Common myeloid progenitor, CD34-positive (primary cell): ENCODE measurements around the gene INO80.
A peak's percentile ranks its signal among the peaks of the same experiment; 100 is the strongest.

Experiments used
- CTCF ChIA-PET: fragments of 350-600 bp; sonication (Branson Sonifier 250); formaldehyde crosslinking; loops from one replicate; lab custom pipeline; 2021; ENCODE audit warnings: antibody characterized with exemption; lab: Charles Lee
- POLR2A ChIA-PET: fragments of 350-600 bp; sonication (Branson Sonifier 250); formaldehyde crosslinking; loops from one replicate; lab custom pipeline; 2021; ENCODE audit warnings: antibody characterized with exemption; lab: Charles Lee
- DNase-seq, 3 donors: peaks; one replicate each; pipeline versions ENCODE4 v3.0.0 to v3.0.0-alpha.2; 2013
- H3K27ac ChIP-seq, 2 experiments: 1 replicate in 1 of 2; 2 replicates in 1 of 2; pipeline ENCODE4 v1.7.0; 2013; ENCODE audit warnings: inconsistent platforms in 2 of 2, low read length in 2 of 2, mild to moderate bottlenecking in 2 of 2, low read depth in 1 of 2, moderate library complexity in 1 of 2; ENCODE audit not compliant: severe bottlenecking in 2 of 2, insufficient read depth in 1 of 2, poor library complexity in 1 of 2
- H3K27me3 ChIP-seq, 5 experiments: replicated peaks in 2 of 5; 1 replicate in 3 of 5; 2 replicates in 2 of 5; pipeline versions ENCODE4 v1.6.1 to v1.7.0; 2013; ENCODE audit warnings: low read length in 4 of 5, mild to moderate bottlenecking in 2 of 5, moderate library complexity in 2 of 5, inconsistent platforms in 1 of 5; ENCODE audit not compliant: insufficient read depth in 5 of 5, control insufficient read depth in 4 of 5
- H3K36me3 ChIP-seq, 4 experiments: 1 replicate in 2 of 4; 2 replicates in 2 of 4; pipeline versions ENCODE4 v1.6.1 to v1.7.0; 2013; ENCODE audit warnings: low read length in 3 of 4, control low read depth in 1 of 4, mild to moderate bottlenecking in 1 of 4; ENCODE audit not compliant: control insufficient read depth in 4 of 4, insufficient read depth in 4 of 4
- H3K4me1 ChIP-seq, 4 experiments: 1 replicate in 3 of 4; 2 replicates in 1 of 4; pipeline versions ENCODE4 v1.6.1 to v1.7.1; 2013; ENCODE audit warnings: low read length in 3 of 4, mild to moderate bottlenecking in 3 of 4, control low read depth in 1 of 4, inconsistent platforms in 1 of 4, moderate library complexity in 1 of 4; ENCODE audit not compliant: control insufficient read depth in 4 of 4, insufficient read depth in 4 of 4; ENCODE audit errors: control extremely low read depth in 1 of 4
- H3K4me3 ChIP-seq, 7 experiments: 1 replicate in 4 of 7; 2 replicates in 3 of 7; pipeline versions ENCODE4 v1.5.1 to v1.7.0; 2013; ENCODE audit warnings: mild to moderate bottlenecking in 7 of 7, low read length in 6 of 7, moderate library complexity in 6 of 7, inconsistent platforms in 2 of 7, low read depth in 2 of 7, control low read depth in 1 of 7; ENCODE audit not compliant: insufficient read depth in 4 of 7, control insufficient read depth in 1 of 7; ENCODE audit errors: extremely low read depth in 1 of 7
- H3K9me3 ChIP-seq, 5 experiments: 1 replicate in 4 of 5; 2 replicates in 1 of 5; pipeline versions ENCODE4 v1.6.1 to v1.7.1; 2013; ENCODE audit warnings: low read length in 4 of 5, mild to moderate bottlenecking in 2 of 5, inconsistent platforms in 1 of 5, low read depth in 1 of 5, moderate library complexity in 1 of 5; ENCODE audit not compliant: control insufficient read depth in 4 of 5, insufficient read depth in 2 of 5; ENCODE audit errors: control extremely low read depth in 1 of 5
- WGBS: methylation state at CpG from one replicate; pipeline ENCODE4 v1.1.5; 2013; ENCODE audit not compliant: insufficient coverage; 5-methylcytosine and 5-hydroxymethylcytosine counted together

INO80 gene

DNA sequence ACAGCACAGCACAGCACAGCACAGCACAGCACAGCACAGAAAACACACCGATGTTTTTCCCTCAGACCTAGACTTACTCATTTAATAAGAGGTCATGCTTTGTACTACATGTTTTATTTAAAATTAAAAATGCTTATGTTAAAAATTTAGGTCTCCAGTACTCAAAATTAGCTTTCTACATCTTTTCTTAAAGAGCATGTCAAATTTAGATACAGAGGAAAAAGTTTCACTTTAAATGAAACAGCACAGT lies 84.1 kb downstream of the INO80 start:
- WGBS: no CpG with 5 or more reads among the region's 1 CpG
- Histone ChIP-seq H3K9me3 (no peaks in the 10 kb centered on the region), H3K4me1 (no peaks in the 10 kb centered on the region), H3K36me3 (peaks cover 5 to 25% (median 15%) of the 10 kb centered on the region in 4 experiments), H3K27me3 (no peaks in the 10 kb centered on the region), H3K4me3 (no peak overlapping the region), H3K27ac (no peak overlapping the region)
- DNase-seq: no peak
- POLR2A ChIA-PET: no interaction called here
- CTCF ChIA-PET: interaction anchor here (0.6 kb wide), 2 partner anchors 23 to 156 kb away, joined by 3 read pairs; no protein-coding TSS in a partner anchor

DNA sequence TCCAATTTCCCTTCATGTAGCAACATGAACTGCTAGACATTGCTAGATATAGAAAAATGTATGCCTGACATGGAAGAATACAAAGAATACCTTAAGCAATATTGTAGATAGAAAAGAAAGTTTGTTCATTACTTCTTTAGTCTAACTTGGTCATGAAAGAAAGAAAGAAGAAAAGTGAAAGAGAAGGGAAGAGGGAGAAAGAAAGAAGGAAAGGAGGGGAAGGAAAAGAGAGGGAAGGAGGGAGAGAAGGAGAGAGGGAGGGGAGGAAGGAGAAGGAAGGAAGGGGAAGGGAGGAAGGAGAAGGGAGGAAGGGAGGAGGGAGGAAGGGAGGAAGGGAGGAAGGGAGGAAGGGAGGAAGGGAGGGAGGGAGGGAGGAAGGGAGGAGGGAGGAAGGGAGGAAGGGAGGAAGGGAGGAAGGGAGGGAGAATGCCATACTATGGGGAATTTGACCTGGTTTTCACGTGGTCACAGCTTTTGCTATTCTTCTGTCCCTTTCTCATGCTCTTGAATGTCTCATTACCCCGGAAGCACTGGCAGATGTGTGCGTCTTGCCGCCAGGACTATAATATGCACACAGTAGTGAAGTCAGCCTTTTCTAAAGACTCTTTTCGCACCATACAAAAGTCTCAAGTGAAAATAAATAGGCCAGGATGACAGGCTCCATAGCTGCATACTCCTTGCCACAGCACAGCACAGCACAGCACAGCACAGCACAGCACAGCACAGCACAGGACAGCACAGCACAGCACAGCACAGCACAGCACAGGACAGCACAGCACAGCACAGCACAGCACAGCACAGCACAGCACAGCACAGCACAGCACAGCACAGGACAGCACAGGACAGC lies 84.6 kb downstream of the INO80 start:
- no peaks in the 10 kb centered on the region for H3K4me1 ChIP-seq
- WGBS: 92% methylated on average over 4 of the region's 5 CpGs
- CTCF ChIA-PET: interaction anchor here (0.6 kb wide), 1 partner anchor 157 kb away, joined by 3 read pairs; no protein-coding TSS in a partner anchor
- no peaks in the 10 kb centered on the region for H3K9me3 ChIP-seq
- H3K27me3 ChIP-seq: no peaks in the 10 kb centered on the region
- H3K4me3 ChIP-seq: no peak overlapping the region
- H3K27ac ChIP-seq: no peak overlapping the region
- DNase-seq: no peak
- POLR2A ChIA-PET: no interaction called here
- H3K36me3 ChIP-seq: peaks cover 9 to 30% (median 18%) of the 10 kb centered on the region in 4 experiments

DNA sequence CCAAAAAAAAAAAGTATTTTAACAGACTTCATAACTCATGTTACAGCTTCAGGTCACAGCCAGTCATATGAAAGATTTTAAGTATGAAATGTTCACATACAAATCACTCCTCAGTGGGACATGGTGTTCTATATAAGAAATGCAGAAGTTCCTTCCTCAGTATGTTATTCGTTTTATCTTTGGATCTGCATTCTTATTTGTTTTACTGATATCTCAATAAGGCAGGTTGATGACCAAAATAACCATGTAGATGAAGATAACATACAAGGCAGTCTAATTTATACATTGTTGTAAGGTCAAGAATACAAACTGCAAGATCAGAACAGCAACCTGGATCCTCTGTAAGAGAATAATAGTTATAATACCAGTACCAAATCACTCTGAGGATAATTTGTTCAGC lies 87.2 kb downstream of the INO80 start:
- DNase-seq: peak in 2 of 3 donors; percentile 11 to 22
- H3K4me3 ChIP-seq: no peak overlapping the region
- H3K36me3 ChIP-seq: peaks cover 19 to 40% (median 33%) of the 10 kb centered on the region in 4 experiments
- no peaks in the 10 kb centered on the region for H3K4me1 ChIP-seq
- ChIA-PET CTCF (interaction anchor here (1.1 to 17.8 kb wide), 5 partner anchors 10 to 169 kb away, joined by 4 to 491 read pairs (median 4); partner anchors contain the start of gene VPS18), POLR2A (no interaction called here)
- no peaks in the 10 kb centered on the region for H3K9me3 ChIP-seq
- no CpG with 5 or more reads among the region's 1 CpG for WGBS
- H3K27me3 ChIP-seq: no peaks in the 10 kb centered on the region
- H3K27ac ChIP-seq: no peak overlapping the region

DNA sequence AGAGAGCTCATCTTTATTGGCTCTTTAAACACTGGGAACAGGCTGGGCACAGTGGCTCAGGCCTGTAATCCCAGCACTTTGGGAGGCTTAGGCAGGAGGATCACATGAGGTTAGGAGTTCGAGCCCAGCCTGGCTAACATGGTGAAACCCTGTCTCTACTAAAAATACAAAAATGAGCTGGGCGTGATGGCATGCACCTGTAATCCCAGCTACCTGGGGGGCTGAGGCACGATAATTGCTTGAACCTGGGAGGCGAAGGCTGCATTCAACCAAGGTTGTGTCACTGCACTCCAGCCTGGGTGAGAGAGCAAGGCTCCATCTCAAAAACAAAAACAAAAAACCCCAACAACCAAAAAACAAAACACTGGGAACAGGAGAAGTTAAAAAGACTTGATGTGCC lies 90.7 kb downstream of the INO80 start:
- H3K27me3 ChIP-seq: no peaks in the 10 kb centered on the region
- POLR2A ChIA-PET: no interaction called here
- no peaks in the 10 kb centered on the region for H3K4me1 ChIP-seq
- DNase-seq: no peak
- no peak overlapping the region for H3K4me3 ChIP-seq
- H3K36me3 ChIP-seq: peaks cover 19 to 59% (median 36%) of the 10 kb centered on the region in 4 experiments
- CTCF ChIA-PET: interaction anchor here (0.8 to 17.8 kb wide), 12 partner anchors 10 to 168 kb away, joined by 3 to 491 read pairs (median 4); partner anchors contain the start of gene VPS18
- H3K9me3 ChIP-seq: no peaks in the 10 kb centered on the region
- WGBS: 96% methylated on average over 4 of the region's 4 CpGs
- no peak overlapping the region for H3K27ac ChIP-seq

DNA sequence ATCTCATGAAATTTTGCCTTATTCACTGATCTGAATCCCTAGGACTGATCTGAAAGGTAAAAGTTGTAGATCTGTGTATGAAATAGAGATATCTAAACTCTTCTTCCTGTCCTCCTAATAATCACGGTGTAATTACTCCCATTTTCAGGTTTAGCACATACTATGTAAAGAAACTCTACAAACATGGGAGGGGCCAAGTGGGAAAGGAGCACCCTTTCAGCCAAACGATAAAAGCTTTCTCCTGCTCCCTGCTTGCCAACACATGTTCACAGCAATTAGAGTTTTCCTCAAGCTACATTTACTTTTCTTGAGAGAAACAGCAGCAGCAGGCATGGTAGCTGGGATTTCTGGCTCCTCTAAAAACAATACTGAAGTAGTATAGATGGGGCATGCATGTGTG lies 91.2 kb downstream of the INO80 start:
- H3K4me3 ChIP-seq: no peak overlapping the region
- no peaks in the 10 kb centered on the region for H3K4me1 ChIP-seq
- H3K27me3 ChIP-seq: no peaks in the 10 kb centered on the region
- no peak for DNase-seq
- ChIA-PET CTCF (interaction anchor here (1.2 to 17.8 kb wide), 11 partner anchors 10 to 167 kb away, joined by 3 to 491 read pairs (median 4); partner anchors contain the start of gene VPS18), POLR2A (no interaction called here)
- 100% methylated on average over 1 of the region's 2 CpGs for WGBS
- no peaks in the 10 kb centered on the region for H3K9me3 ChIP-seq
- H3K27ac ChIP-seq: no peak overlapping the region
- H3K36me3 ChIP-seq: peaks cover 19 to 62% (median 38%) of the 10 kb centered on the region in 4 experiments

DNA sequence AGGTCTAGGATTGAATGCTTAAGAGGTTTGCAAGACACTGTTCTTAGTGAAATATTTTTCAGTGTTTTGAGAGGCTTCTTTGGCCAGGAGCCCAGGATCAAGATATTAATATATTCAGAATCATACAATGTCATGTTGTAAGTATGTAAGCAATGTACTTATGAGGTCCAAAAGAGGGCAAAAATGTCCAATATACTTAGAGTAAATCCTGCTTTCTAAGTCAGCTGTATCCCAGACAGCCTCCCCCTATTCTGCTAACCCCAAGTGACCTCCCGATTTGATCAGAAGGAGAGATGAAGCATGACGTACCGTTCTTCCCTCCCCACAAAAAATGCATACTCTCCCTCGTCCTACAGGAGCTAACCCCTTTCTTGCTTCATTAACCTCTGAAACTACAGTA lies 91.9 kb downstream of the INO80 start:
- no peak for DNase-seq

More for the DNA sequence above, 91.9 kb downstream of the INO80 start:
- Histone ChIP-seq H3K4me1 (no peaks in the 10 kb centered on the region), H3K36me3 (peaks cover 23 to 61% (median 39%) of the 10 kb centered on the region in 4 experiments), H3K27ac (no peak overlapping the region), H3K9me3 (no peaks in the 10 kb centered on the region), H3K4me3 (no peak overlapping the region), H3K27me3 (no peaks in the 10 kb centered on the region)
- ChIA-PET POLR2A (no interaction called here), CTCF (interaction anchor here (0.8 to 17.8 kb wide), 5 partner anchors 10 to 162 kb away, joined by 3 to 491 read pairs (median 6); partner anchors contain the start of gene VPS18)
- 88% methylated on average over 4 of the region's 4 CpGs for WGBS
